ENCODE data around the gene MRFAP1L1. TPM values are rescaled to one million over a fixed set of nuclear protein-coding genes. Genes with fewer than 3 reads are reported as not detected.

MRFAP1L1 gene
- total and polyA plus RNA-seq, 10 of the 15 experiments (the other 5 are each of a cell fraction or from before 2014, with no cell fraction given): 30.6 to 85.1 (median 52.9) TPM

- TF ChIP-seq ZBTB4 (CRISPR knock-in tag; IDR thresholded peaks at IDR 0.05) (no peak), ATF2 (IDR thresholded peaks at IDR 0.05; ENCODE audit: low read length) (no peak), ZNF384 (IDR thresholded peaks at IDR 0.05; ENCODE audit: borderline replicate concordance, low read depth, low read length) (no peak), EGR1 (IDR thresholded peaks at IDR 0.05; ENCODE audit: borderline replicate concordance in 1 of 2, low read depth in 2 of 2, low read length in 2 of 2) (no peak), SMARCA5 (IDR thresholded peaks at IDR 0.05) (peak; percentile 16; the same call in 1 of the 2 replicates), IKZF1 (conservative IDR thresholded peaks at IDR 0.05) (peak; percentile 100), ZNF687 (IDR thresholded peaks at IDR 0.05) (no peak; the same call in none of the 2 replicates), ZNF274 (IDR thresholded peaks at IDR 0.05; ENCODE audit: insufficient read depth, insufficient read length) (no peak), PBX3 (IDR thresholded peaks at IDR 0.05; ENCODE audit: insufficient replicate concordance, low read depth, low read length) (no peak), REST (IDR thresholded peaks at IDR 0.05; ENCODE audit: low read depth, low read length) (no peak), RUNX3 (IDR thresholded peaks at IDR 0.05; ENCODE audit: low read length) (peak; percentile 88), BHLHE40 (IDR thresholded peaks at IDR 0.05; ENCODE audit: borderline replicate concordance in 1 of 2, low read depth in 2 of 2, low read length in 1 of 2) (peak; percentile 55 to 79; a peak in 3 of 4 replicates), FOS (IDR thresholded peaks at IDR 0.05; ENCODE audit: borderline replicate concordance, extremely low read depth, insufficient read length) (no peak), POLR2AphosphoS5 (IDR thresholded peaks at IDR 0.05; ENCODE audit: low read length) (peak; percentile 77; the same call in 1 of the 2 replicates)
Observed at GRCh38 chr4:6673660-6674499, 35.8 kb downstream of the MRFAP1L1 start (continued).

Data from GM12878 (cell line).